Mammary epithelial cell (primary cell): ENCODE results near the gene ATOH8.

Source experiments
- CTCF ChIP-seq, 2 donors: IDR thresholded peaks in 1 of 2; conservative IDR thresholded peaks in 1 of 2; 2 replicates each; pipeline ENCODE4 v1.5.1; 2011 to 2012; ENCODE audit warnings: inconsistent platforms in 2 of 2, low read length in 2 of 2, mild to moderate bottlenecking in 2 of 2, control low read depth in 1 of 2, low read depth in 1 of 2; ENCODE audit not compliant: insufficient read depth in 1 of 2; ENCODE audit errors: extremely low read depth in 1 of 2
- EZH2 ChIP-seq: IDR thresholded peaks from 2 replicates; pipeline ENCODE4 v1.6.1; 2012; ENCODE audit warnings: low read length, inconsistent platforms, borderline replicate concordance

GRCh38 chr2:85786865-85787264 lies 33.1 kb downstream of the ATOH8 start:
- TF ChIP-seq EZH2 (no peak), CTCF (conservative IDR thresholded peaks at IDR 0.05 in 1 of 2, IDR thresholded peaks at IDR 0.05 in 1 of 2; ENCODE audit: extremely low read depth in 1 of 2, insufficient read depth in 1 of 2, low read depth in 1 of 2, low read length in 2 of 2) (no peak)
